MM.1S (cell line): Measurements from ENCODE around the gene EMP2.
"Not testable (repeated sequence)": the region's sequence is repeated elsewhere in the genome, so short reads cannot be mapped to it uniquely, and the experiment has no call there.

Source experiments
- DNase-seq: peaks from one replicate; pipeline ENCODE4 v3.0.0-alpha.2; 2015
- H2AFZ ChIP-seq: fragments of 300-600 bp; sonication (generic); 2 replicates; pipeline ENCODE4 v1.6.0; 2016; ENCODE audit warnings: antibody characterized with exemption, low read length
- H3F3A ChIP-seq: fragments of 300-600 bp; sonication (generic); 2 replicates; pipeline ENCODE4 v1.6.1; 2016; ENCODE audit warnings: mild to moderate bottlenecking, antibody characterized with exemption, low read length, moderate library complexity, mixed read lengths; ENCODE audit not compliant: insufficient read depth
- H3K27ac ChIP-seq: fragments of 300-600 bp; sonication (generic); 2 replicates; pipeline ENCODE4 v1.5.1; 2016; ENCODE audit warnings: mild to moderate bottlenecking, low read length
- H3K27me3 ChIP-seq: fragments of 300-600 bp; sonication (generic); replicated peaks from 2 replicates; pipeline ENCODE4 v1.6.0; 2016; ENCODE audit warnings: low read length; ENCODE audit not compliant: insufficient read depth
- H3K36me3 ChIP-seq: fragments of 300-600 bp; sonication (generic); replicated peaks from 2 replicates; pipeline ENCODE4 v1.6.1; 2016; ENCODE audit warnings: mild to moderate bottlenecking, low read length, mixed read lengths; ENCODE audit not compliant: insufficient read depth
- H3K4me1 ChIP-seq: fragments of 300-600 bp; sonication (generic); 2 replicates; pipeline ENCODE4 v1.6.1; 2016; ENCODE audit warnings: low read length, mixed read lengths
- H3K4me2 ChIP-seq: fragments of 300-600 bp; sonication (generic); 2 replicates; pipeline ENCODE4 v1.6.0; 2016; ENCODE audit warnings: low read depth, low read length
- H3K4me3 ChIP-seq: fragments of 300-600 bp; sonication (generic); 2 replicates; pipeline ENCODE4 v1.5.1; 2016; ENCODE audit warnings: low read length, mixed read lengths
- H3K79me2 ChIP-seq: fragments of 300-600 bp; sonication (generic); 2 replicates; pipeline ENCODE4 v1.6.1; 2016; ENCODE audit warnings: mixed run types, low read length, mixed read lengths
- H3K9ac ChIP-seq: fragments of 300-600 bp; sonication (generic); 2 replicates; pipeline ENCODE4 v1.6.1; 2016; ENCODE audit warnings: low read length, mixed read lengths
- H3K9me2 ChIP-seq: fragments of 300-600 bp; sonication (generic); replicated peaks from 2 replicates; pipeline ENCODE4 v1.6.1; 2016; ENCODE audit warnings: mild to moderate bottlenecking, low read length, mixed read lengths; ENCODE audit not compliant: insufficient read depth
- H3K9me3 ChIP-seq: fragments of 300-600 bp; sonication (generic); replicated peaks from 2 replicates; pipeline ENCODE4 v1.6.1; 2016; ENCODE audit warnings: mild to moderate bottlenecking, low read length, mixed read lengths; ENCODE audit not compliant: insufficient read depth
- H4K20me1 ChIP-seq: fragments of 300-600 bp; sonication (generic); 2 replicates; pipeline ENCODE4 v1.6.1; 2016; ENCODE audit warnings: mild to moderate bottlenecking, low read length, moderate library complexity, mixed read lengths; ENCODE audit not compliant: insufficient read depth
- CTCF ChIP-seq: fragments of 300-600 bp; sonication (generic); IDR thresholded peaks from 2 replicates; pipeline ENCODE4 v1.5.1; 2016; ENCODE audit warnings: antibody characterized with exemption, low read length, mixed read lengths
- EZH2 ChIP-seq: fragments of 300-600 bp; sonication (generic); optimal IDR thresholded peaks from 2 replicates; pipeline ENCODE3; 2017; ENCODE audit warnings: low read depth, mild to moderate bottlenecking, antibody characterized with exemption, low read length, mixed read lengths
- EZH2phosphoT487 ChIP-seq: fragments of 300-600 bp; sonication (generic); IDR thresholded peaks from 2 replicates; pipeline ENCODE4 v1.6.1; 2018; ENCODE audit warnings: antibody characterized with exemption, low read length

The EMP2 gene

DNA sequence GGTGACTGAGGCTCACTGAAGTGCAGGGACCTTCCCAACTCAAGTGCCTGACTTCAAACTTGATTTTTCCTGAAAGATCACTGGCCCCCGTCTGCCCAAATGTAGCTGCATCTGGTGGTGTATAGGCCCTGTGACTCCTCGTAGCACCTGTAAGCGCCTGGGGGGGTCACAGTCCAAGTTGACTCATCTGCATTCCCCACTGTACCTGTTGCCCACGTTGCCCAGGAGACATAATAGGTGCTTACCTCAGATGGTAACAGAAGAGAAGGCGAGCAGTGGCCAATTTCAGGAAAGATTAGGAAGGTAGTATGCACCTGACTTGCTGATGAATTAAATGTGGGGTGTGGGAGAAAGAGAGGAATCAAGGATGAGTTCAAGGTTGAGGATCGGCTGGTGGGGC lies 44.1 kb upstream of the EMP2 start:
- no peaks in the 10 kb centered on the region for H3F3A ChIP-seq
- no peak overlapping the region for H3K4me3 ChIP-seq
- TF ChIP-seq EZH2 = no peak
- TF ChIP-seq EZH2phosphoT487 = no peak
- TF ChIP-seq CTCF = no peak
- H3K27me3 ChIP-seq = no peaks in the 10 kb centered on the region
- no peaks in the 10 kb centered on the region for H4K20me1 ChIP-seq
- H3K27ac ChIP-seq = no peak overlapping the region
- no peaks in the 10 kb centered on the region for H3K9me3 ChIP-seq
- H3K79me2 ChIP-seq = no peaks in the 10 kb centered on the region
- H2AFZ ChIP-seq = no peak overlapping the region
- H3K36me3 ChIP-seq = no peaks in the 10 kb centered on the region
- DNase-seq = no peak
- no peaks in the 10 kb centered on the region for H3K9me2 ChIP-seq
- peaks cover 4% of the 10 kb centered on the region; the same call in 1 of the 2 replicates for H3K4me1 ChIP-seq
- H3K4me2 ChIP-seq = no peak overlapping the region
- H3K9ac ChIP-seq = no peak overlapping the region

DNA sequence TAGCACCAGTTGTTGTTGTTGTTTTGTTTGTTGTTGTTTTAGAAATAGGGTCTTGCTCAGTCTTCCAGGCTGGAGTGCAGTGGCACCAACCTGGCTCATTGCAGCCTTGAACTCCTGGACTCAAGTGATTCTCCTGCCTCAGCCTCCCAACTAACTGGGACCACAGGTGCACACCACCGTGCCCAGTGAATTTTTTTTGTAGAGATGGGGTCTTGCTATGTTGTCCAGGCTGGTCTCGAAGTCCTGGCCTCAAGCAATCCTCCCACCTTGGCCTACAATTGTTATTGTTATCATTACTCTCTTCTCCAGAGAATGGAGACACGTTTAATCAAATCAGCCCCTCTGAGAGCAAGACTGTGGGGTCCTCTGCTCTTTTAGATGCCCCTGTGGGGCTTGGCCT lies 42.7 kb upstream of the EMP2 start:
- DNase-seq = no peak
- Histone ChIP-seq H3F3A (no peaks in the 10 kb centered on the region), H2AFZ (no peak overlapping the region), H3K4me2 (no peak overlapping the region), H3K9me3 (no peaks in the 10 kb centered on the region), H3K9ac (no peak overlapping the region), H3K36me3 (no peaks in the 10 kb centered on the region), H3K9me2 (no peaks in the 10 kb centered on the region), H3K79me2 (no peaks in the 10 kb centered on the region), H4K20me1 (no peaks in the 10 kb centered on the region), H3K27ac (no peak overlapping the region), H3K4me1 (peaks cover 4% of the 10 kb centered on the region; the same call in 1 of the 2 replicates), H3K4me3 (no peak overlapping the region), H3K27me3 (no peaks in the 10 kb centered on the region)
- no peak for TF ChIP-seq EZH2
- no peak for TF ChIP-seq EZH2phosphoT487

DNA sequence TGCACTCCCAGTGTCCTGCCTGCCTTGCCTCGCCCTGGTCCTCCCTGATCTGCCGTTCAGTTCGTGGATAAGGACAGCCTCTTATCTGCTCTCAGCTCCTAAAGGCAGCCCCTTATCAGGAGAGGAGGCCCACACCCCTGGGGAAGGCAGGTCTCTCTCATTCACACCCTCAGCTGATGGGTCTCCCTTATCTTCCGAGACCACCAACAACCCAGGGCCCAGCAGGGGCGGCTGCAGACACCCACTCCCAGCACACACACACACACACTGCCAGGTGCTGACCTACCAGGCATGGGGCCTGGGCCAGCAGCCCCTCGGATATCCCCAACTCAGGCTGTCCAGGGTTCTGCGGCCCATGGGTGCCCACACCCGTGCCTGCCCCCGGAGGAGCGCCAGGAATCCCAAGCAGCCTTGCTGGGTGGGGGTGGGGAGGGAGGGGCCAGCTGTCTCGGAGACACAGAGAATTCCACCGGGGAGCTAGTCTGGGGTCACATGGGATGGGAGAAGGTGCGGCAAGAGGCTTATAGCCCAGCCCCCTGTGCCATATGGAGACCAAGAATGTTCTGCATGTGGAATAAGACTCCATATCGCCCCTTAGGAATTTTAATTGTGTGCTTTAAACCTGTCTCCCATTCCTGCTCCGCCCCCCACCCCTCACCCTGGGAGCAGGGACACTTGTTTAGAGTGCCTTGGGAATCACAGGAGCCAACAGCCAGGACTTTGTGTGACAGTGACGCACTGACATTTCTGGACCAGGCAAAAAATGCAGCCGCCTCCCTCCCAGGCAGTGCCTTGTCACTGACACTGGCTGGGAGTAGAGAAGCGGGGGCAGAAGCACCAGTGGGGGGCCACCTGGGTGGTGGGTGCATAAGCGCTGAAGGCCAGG lies 41.9 kb upstream of the EMP2 start:
- Histone ChIP-seq H3K9me3 (no peaks in the 10 kb centered on the region), H3K79me2 (no peaks in the 10 kb centered on the region), H3K9ac (no peak overlapping the region), H3K4me3 (no peak overlapping the region), H4K20me1 (no peaks in the 10 kb centered on the region), H3K27ac (no peak overlapping the region), H3K27me3 (no peaks in the 10 kb centered on the region), H3F3A (no peaks in the 10 kb centered on the region), H3K9me2 (no peaks in the 10 kb centered on the region), H3K4me2 (no peak overlapping the region), H3K4me1 (peaks cover 4% of the 10 kb centered on the region; the same call in 1 of the 2 replicates), H3K36me3 (no peaks in the 10 kb centered on the region), H2AFZ (no peak overlapping the region)
- TF ChIP-seq EZH2phosphoT487 = no peak
- TF ChIP-seq EZH2 = no peak
- no peak for TF ChIP-seq CTCF
- no peak for DNase-seq

GRCh38 chr16:10621216-10621949 lies 41.0 kb upstream of the EMP2 start:
- H3K4me3 ChIP-seq, H3K27ac ChIP-seq, H3K4me2 ChIP-seq, H3K27me3 ChIP-seq, H3K9me2 ChIP-seq, H3K36me3 ChIP-seq, H3K79me2 ChIP-seq, H3F3A ChIP-seq, H3K4me1 ChIP-seq, DNase-seq, H4K20me1 ChIP-seq, H3K9ac ChIP-seq, H2AFZ ChIP-seq, H3K9me3 ChIP-seq: not testable (repeated sequence)
